ENCODE measurements around the gene SMARCD2. TPM values are rescaled to one million over a fixed set of nuclear protein-coding genes. Genes with fewer than 3 reads are reported as not detected.

The SMARCD2 gene
- total and polyA plus RNA-seq, 4 donors = 64.9 to 109 (median 75.0) TPM

GRCh38 chr17:63792055-63792729 is 50.3 kb downstream of the SMARCD2 start:
- TF ChIP-seq CTCF (IDR thresholded peaks at IDR 0.05; ENCODE audit: control extremely low read depth, extremely low read depth) = no peak
- peaks cover 27 to 47% (median 33%) of the 10 kb centered on the region in 4 donors for H3K36me3 ChIP-seq (ENCODE audit: control insufficient read depth in 4 of 4, insufficient read depth in 4 of 4, low read length in 4 of 4)
- 86 to 89% methylated on average over 3 of the region's 3 CpGs for WGBS, 2 donors

GRCh38 chr17:63790057-63790456 is 52.4 kb downstream of the SMARCD2 start:
- Histone ChIP-seq H3K27me3 (ENCODE audit: control insufficient read depth in 3 of 3, insufficient read depth in 3 of 3, low read length in 2 of 3) (no peaks in the 10 kb centered on the region), H3K4me1 (ENCODE audit: control insufficient read depth in 5 of 5, insufficient read depth in 5 of 5, low read length in 5 of 5) (no peaks in the 10 kb centered on the region), H3K36me3 (ENCODE audit: control insufficient read depth in 4 of 4, insufficient read depth in 4 of 4, low read length in 4 of 4) (peaks cover 19 to 43% (median 27%) of the 10 kb centered on the region in 4 donors), H3K9ac (ENCODE audit: insufficient read depth in 1 of 2, low read length in 2 of 2) (no peak overlapping the region), H3K27ac (ENCODE audit: low read depth in 1 of 2, low read length in 1 of 2) (no peak overlapping the region), H3K4me3 (no peak overlapping the region), H3K9me3 (ENCODE audit: control insufficient read depth in 4 of 4, insufficient read depth in 3 of 4, low read length in 3 of 4) (no peaks in the 10 kb centered on the region)
- ATAC-seq (ENCODE audit: insufficient read depth, low FRiP score) (no peak), DNase-seq (no peak)
- 95% methylated on average over 6 of the region's 6 CpGs for WGBS, 2 donors
- TF ChIP-seq CTCF (IDR thresholded peaks at IDR 0.05; ENCODE audit: control extremely low read depth, extremely low read depth) = no peak

More at GRCh38 chr17:63792055-63792729, 50.3 kb downstream of the SMARCD2 start:
- DNase-seq (no peak), ATAC-seq (ENCODE audit: insufficient read depth, low FRiP score) (no peak)
- H3K4me1 ChIP-seq (ENCODE audit: control insufficient read depth in 5 of 5, insufficient read depth in 5 of 5, low read length in 5 of 5) = no peaks in the 10 kb centered on the region
- H3K27me3 ChIP-seq (ENCODE audit: control insufficient read depth in 3 of 3, insufficient read depth in 3 of 3, low read length in 2 of 3) = no peaks in the 10 kb centered on the region
- H3K27ac ChIP-seq (ENCODE audit: low read depth in 1 of 2, low read length in 1 of 2) = no peak overlapping the region
- H3K9me3 ChIP-seq (ENCODE audit: control insufficient read depth in 4 of 4, insufficient read depth in 3 of 4, low read length in 3 of 4) = no peaks in the 10 kb centered on the region
- H3K4me3 ChIP-seq = no peak overlapping the region
- no peak overlapping the region for H3K9ac ChIP-seq (ENCODE audit: insufficient read depth in 1 of 2, low read length in 2 of 2)

GRCh38 chr17:63786971-63787711 is 55.3 kb downstream of the SMARCD2 start:
- H3K4me3 ChIP-seq = no peak overlapping the region
- 89 to 93% methylated on average over 13 of the region's 13 CpGs for WGBS, 2 donors
- TF ChIP-seq CTCF (IDR thresholded peaks at IDR 0.05; ENCODE audit: control extremely low read depth, extremely low read depth) = no peak
- no peaks in the 10 kb centered on the region for H3K27me3 ChIP-seq (ENCODE audit: control insufficient read depth in 3 of 3, insufficient read depth in 3 of 3, low read length in 2 of 3)
- H3K36me3 ChIP-seq (ENCODE audit: control insufficient read depth in 4 of 4, insufficient read depth in 4 of 4, low read length in 4 of 4) = peaks cover 9 to 25% (median 17%) of the 10 kb centered on the region in 4 donors
- ATAC-seq (ENCODE audit: insufficient read depth, low FRiP score) = no peak
- no peak overlapping the region for H3K27ac ChIP-seq (ENCODE audit: low read depth in 1 of 2, low read length in 1 of 2)
- no peak overlapping the region for H3K9ac ChIP-seq (ENCODE audit: insufficient read depth in 1 of 2, low read length in 2 of 2)
- H3K9me3 ChIP-seq (ENCODE audit: control insufficient read depth in 4 of 4, insufficient read depth in 3 of 4, low read length in 3 of 4) = no peaks in the 10 kb centered on the region
- no peak for DNase-seq
- no peaks in the 10 kb centered on the region for H3K4me1 ChIP-seq (ENCODE audit: control insufficient read depth in 5 of 5, insufficient read depth in 5 of 5, low read length in 5 of 5)
